ENCODE data around the gene PLEKHA7.
"Not testable (repeated sequence)": the region's sequence is repeated elsewhere in the genome, so short reads cannot be mapped to it uniquely, and the experiment has no call there.

PLEKHA7 gene

GRCh38 chr11:17000987-17001386, 13.2 kb downstream of the PLEKHA7 start:
- H3K27me3 ChIP-seq (ENCODE audit: insufficient read depth, low read length) = no peaks in the 10 kb centered on the region
- H3K9me3 ChIP-seq (ENCODE audit: low read length) = no peaks in the 10 kb centered on the region
- H2AFZ ChIP-seq (ENCODE audit: low read depth, low read length) = no peak overlapping the region
- H3K4me3 ChIP-seq (ENCODE audit: low read length) = no peak overlapping the region
- peaks cover 16% of the 10 kb centered on the region for H3K36me3 ChIP-seq (ENCODE audit: insufficient read depth, low read length)
- no peaks in the 10 kb centered on the region for H3K4me1 ChIP-seq (ENCODE audit: insufficient read depth, low read length)

DNA sequence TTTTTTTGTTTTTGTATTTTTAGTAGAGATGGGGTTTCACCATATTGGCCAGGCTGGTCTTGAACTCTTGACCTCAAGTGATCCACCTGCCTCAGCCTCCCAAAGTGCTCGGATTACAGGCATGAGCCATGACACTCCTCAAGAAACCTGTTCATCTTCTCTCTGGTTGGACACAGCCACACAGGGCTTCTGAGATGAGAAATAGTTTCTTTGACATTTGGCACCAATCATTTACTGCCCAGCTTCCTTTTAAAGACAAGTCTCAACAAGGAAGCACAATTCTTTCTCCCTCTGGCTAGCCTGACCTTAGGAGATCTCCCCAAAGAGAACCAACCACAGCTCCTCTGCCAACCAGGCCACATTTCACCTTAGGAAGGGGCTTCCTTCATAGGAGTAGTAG, 14.0 kb downstream of the PLEKHA7 start:
- not testable (repeated sequence) for H2AFZ ChIP-seq (ENCODE audit: low read depth, low read length); H3K4me3 ChIP-seq (ENCODE audit: low read length); H3K4me1 ChIP-seq (ENCODE audit: insufficient read depth, low read length); H3K27me3 ChIP-seq (ENCODE audit: insufficient read depth, low read length); H3K9me3 ChIP-seq (ENCODE audit: low read length)
- H3K36me3 ChIP-seq (ENCODE audit: insufficient read depth, low read length) = peaks cover 16% of the 10 kb centered on the region

DNA sequence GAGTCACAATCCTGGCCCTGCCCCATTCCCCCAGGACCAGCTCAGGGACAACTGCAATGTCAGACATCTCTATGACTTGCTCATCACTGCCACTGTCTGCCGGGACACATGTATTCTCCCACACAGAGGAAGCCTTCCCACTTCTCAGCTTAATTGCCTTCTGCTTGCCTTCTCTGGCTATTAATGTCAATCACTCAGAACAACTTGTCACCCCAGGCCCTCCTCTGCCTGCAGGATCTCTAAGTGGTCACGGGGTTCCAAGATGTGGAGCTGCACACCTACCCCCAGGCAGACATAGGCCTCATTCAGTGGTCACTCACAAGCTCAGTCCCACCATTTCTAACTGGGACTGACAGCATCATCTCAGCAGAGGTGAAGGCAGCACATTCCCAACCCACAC, 15.1 kb downstream of the PLEKHA7 start:
- Histone ChIP-seq H3K4me1 (ENCODE audit: insufficient read depth, low read length) (no peaks in the 10 kb centered on the region), H3K36me3 (ENCODE audit: insufficient read depth, low read length) (peaks cover 13% of the 10 kb centered on the region), H3K4me3 (ENCODE audit: low read length) (no peak overlapping the region), H3K9me3 (ENCODE audit: low read length) (no peaks in the 10 kb centered on the region), H2AFZ (ENCODE audit: low read depth, low read length) (no peak overlapping the region), H3K27me3 (ENCODE audit: insufficient read depth, low read length) (no peaks in the 10 kb centered on the region)

DNA sequence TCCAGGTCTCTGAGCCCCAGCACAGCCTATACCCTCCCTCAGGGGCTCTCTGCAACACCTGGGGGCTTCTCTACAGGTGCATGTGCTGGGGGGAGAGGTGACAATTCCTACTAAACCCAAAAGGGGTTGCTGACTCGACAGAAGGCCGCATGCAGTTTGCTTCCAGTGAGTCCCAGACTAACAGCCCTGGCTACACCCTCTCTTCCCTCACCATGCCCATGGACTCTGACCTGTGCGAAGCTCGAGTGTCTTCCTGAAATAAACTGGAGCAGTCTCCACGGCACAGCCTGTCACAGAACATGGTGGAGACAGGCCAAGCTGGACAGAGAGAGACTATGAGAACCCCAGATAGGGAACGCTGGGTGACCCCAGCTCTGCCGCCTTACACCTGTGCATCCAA, 16.6 kb downstream of the PLEKHA7 start:
- H3K9me3 ChIP-seq (ENCODE audit: low read length) = no peaks in the 10 kb centered on the region

DNA sequence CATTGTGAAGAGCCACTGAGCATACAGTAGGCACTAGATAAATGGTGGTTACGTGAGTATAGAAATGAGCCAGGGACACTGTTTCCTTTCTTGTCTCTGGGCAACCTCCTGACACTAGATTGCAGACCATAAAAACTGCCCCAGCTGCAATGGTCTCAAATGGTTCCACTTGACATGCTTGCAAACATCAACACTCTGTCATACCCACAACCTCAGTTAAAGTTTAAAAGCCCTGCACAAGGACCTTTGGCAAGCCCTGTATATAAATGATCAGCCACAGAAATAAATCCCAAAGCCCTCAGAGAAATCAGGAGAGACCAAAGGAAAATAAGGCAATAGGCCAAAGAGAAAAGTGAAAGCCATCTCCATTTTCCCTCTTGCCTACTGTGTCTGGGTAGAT, 20.7 kb downstream of the PLEKHA7 start:
- H3K27me3 ChIP-seq (ENCODE audit: insufficient read depth, low read length) = no peaks in the 10 kb centered on the region
- H3K4me1 ChIP-seq (ENCODE audit: insufficient read depth, low read length) = no peaks in the 10 kb centered on the region
- H3K36me3 ChIP-seq (ENCODE audit: insufficient read depth, low read length) = peaks cover 21% of the 10 kb centered on the region
- no peak overlapping the region for H3K4me3 ChIP-seq (ENCODE audit: low read length)
- H2AFZ ChIP-seq (ENCODE audit: low read depth, low read length) = no peak overlapping the region
- no peaks in the 10 kb centered on the region for H3K9me3 ChIP-seq (ENCODE audit: low read length)

More for the DNA sequence above, 16.6 kb downstream of the PLEKHA7 start:
- H2AFZ ChIP-seq (ENCODE audit: low read depth, low read length) = no peak overlapping the region
- H3K27me3 ChIP-seq (ENCODE audit: insufficient read depth, low read length) = no peaks in the 10 kb centered on the region
- H3K4me1 ChIP-seq (ENCODE audit: insufficient read depth, low read length) = no peaks in the 10 kb centered on the region
- no peak overlapping the region for H3K4me3 ChIP-seq (ENCODE audit: low read length)
- H3K36me3 ChIP-seq (ENCODE audit: insufficient read depth, low read length) = peaks cover 6% of the 10 kb centered on the region

DNA sequence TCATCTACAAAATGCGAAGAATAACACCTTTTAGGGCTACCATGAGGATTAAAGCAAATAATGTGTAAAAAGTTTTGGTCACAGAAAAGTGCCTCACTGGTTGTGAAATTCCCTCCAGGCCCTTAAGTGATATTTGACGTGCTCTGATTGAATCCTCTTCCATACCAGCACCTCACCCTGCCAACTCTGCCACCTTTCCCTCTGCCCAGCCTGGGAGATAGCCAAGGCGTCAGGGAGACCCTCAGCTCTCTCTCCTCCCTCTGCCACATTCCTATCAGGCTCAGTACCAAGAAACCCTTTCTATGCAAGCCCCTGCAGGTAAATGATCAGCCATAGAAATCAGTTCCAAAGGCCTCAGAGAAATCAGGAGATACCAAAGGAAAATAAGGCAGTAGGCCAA, 21.4 kb downstream of the PLEKHA7 start:
- H3K4me1 ChIP-seq (ENCODE audit: insufficient read depth, low read length) = peaks cover under 1% of the 10 kb centered on the region
- H3K27me3 ChIP-seq (ENCODE audit: insufficient read depth, low read length) = no peaks in the 10 kb centered on the region
- H3K4me3 ChIP-seq (ENCODE audit: low read length) = no peak overlapping the region
- no peaks in the 10 kb centered on the region for H3K9me3 ChIP-seq (ENCODE audit: low read length)
- no peak overlapping the region for H2AFZ ChIP-seq (ENCODE audit: low read depth, low read length)
- H3K36me3 ChIP-seq (ENCODE audit: insufficient read depth, low read length) = peaks cover 20% of the 10 kb centered on the region

DNA sequence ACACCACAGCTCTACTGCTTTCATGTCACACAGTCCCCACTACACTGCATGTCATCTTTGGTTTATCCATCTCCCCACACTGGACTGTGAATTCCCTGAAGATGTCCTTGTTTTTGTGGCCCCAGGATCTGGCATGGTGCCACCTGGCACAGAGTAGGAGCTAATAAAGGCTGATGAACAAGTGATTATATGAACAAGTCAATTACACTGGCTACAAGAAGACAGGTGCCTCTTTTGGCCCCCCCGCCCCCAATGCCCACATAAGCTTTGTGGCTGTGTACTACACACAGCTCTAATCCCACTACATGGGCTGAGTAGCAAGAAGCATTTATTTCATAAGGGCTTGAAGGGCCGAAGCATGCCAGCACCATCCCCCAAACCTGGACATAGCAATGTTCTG, 24.7 kb downstream of the PLEKHA7 start:
- Histone ChIP-seq H2AFZ (ENCODE audit: low read depth, low read length) (no peak overlapping the region), H3K27me3 (ENCODE audit: insufficient read depth, low read length) (no peaks in the 10 kb centered on the region), H3K4me1 (ENCODE audit: insufficient read depth, low read length) (peaks cover 13% of the 10 kb centered on the region), H3K4me3 (ENCODE audit: low read length) (no peak overlapping the region), H3K9me3 (ENCODE audit: low read length) (no peaks in the 10 kb centered on the region), H3K36me3 (ENCODE audit: insufficient read depth, low read length) (peaks cover 14% of the 10 kb centered on the region)

GRCh38 chr11:16987205-16987568, 27.0 kb downstream of the PLEKHA7 start:
- H3K9me3 ChIP-seq (ENCODE audit: low read length) = no peaks in the 10 kb centered on the region

GRCh38 chr11:16986434-16987204, 27.6 kb downstream of the PLEKHA7 start:
- H3K36me3 ChIP-seq (ENCODE audit: insufficient read depth, low read length) = peaks cover 8% of the 10 kb centered on the region
- no peaks in the 10 kb centered on the region for H3K9me3 ChIP-seq (ENCODE audit: low read length)
- peaks cover 35% of the 10 kb centered on the region for H3K4me1 ChIP-seq (ENCODE audit: insufficient read depth, low read length)
- no peaks in the 10 kb centered on the region for H3K27me3 ChIP-seq (ENCODE audit: insufficient read depth, low read length)
- no peak overlapping the region for H3K4me3 ChIP-seq (ENCODE audit: low read length)
- no peak overlapping the region for H2AFZ ChIP-seq (ENCODE audit: low read depth, low read length)

More at GRCh38 chr11:16987205-16987568, 27.0 kb downstream of the PLEKHA7 start:
- Histone ChIP-seq H3K4me3 (ENCODE audit: low read length) (no peak overlapping the region), H3K27me3 (ENCODE audit: insufficient read depth, low read length) (no peaks in the 10 kb centered on the region), H3K36me3 (ENCODE audit: insufficient read depth, low read length) (peaks cover 13% of the 10 kb centered on the region), H2AFZ (ENCODE audit: low read depth, low read length) (no peak overlapping the region), H3K4me1 (ENCODE audit: insufficient read depth, low read length) (peaks cover 31% of the 10 kb centered on the region)

GRCh38 chr11:16985297-16985696, 28.9 kb downstream of the PLEKHA7 start:
- Histone ChIP-seq H3K4me1 (ENCODE audit: insufficient read depth, low read length) (peaks cover 45% of the 10 kb centered on the region), H3K4me3 (ENCODE audit: low read length) (no peak overlapping the region), H3K36me3 (ENCODE audit: insufficient read depth, low read length) (peaks cover 4% of the 10 kb centered on the region), H2AFZ (ENCODE audit: low read depth, low read length) (no peak overlapping the region), H3K27me3 (ENCODE audit: insufficient read depth, low read length) (no peaks in the 10 kb centered on the region), H3K9me3 (ENCODE audit: low read length) (no peaks in the 10 kb centered on the region)

GRCh38 chr11:16984229-16984628, 30.0 kb downstream of the PLEKHA7 start:
- no peak overlapping the region for H3K4me3 ChIP-seq (ENCODE audit: low read length)
- no peaks in the 10 kb centered on the region for H3K9me3 ChIP-seq (ENCODE audit: low read length)
- no peaks in the 10 kb centered on the region for H3K27me3 ChIP-seq (ENCODE audit: insufficient read depth, low read length)
- no peak overlapping the region for H2AFZ ChIP-seq (ENCODE audit: low read depth, low read length)
- peaks cover 2% of the 10 kb centered on the region for H3K36me3 ChIP-seq (ENCODE audit: insufficient read depth, low read length)
- H3K4me1 ChIP-seq (ENCODE audit: insufficient read depth, low read length) = peaks cover 53% of the 10 kb centered on the region

DNA sequence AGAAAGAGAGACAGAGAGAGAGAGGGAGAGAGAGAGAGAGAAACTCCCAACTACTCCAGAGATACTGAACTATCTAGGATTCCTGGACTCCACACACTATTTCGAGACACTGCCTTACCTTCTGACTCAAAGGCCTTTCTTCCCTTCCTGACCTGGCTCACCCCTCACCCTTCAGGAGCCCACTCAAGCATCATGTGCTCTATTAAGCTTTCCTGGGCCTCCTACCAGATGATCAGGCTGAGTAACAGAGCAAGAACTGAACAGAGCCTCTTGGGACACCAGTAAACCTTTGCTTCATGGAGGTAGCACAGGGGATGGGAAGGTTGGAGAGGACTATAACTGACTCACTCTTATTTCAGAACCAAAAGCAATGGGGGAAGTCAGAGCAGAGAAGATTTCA, 31.4 kb downstream of the PLEKHA7 start:
- no peaks in the 10 kb centered on the region for H3K36me3 ChIP-seq (ENCODE audit: insufficient read depth, low read length)

GRCh38 chr11:16982256-16982671, 31.9 kb downstream of the PLEKHA7 start:
- H3K27me3 ChIP-seq (ENCODE audit: insufficient read depth, low read length) = no peaks in the 10 kb centered on the region
- H3K9me3 ChIP-seq (ENCODE audit: low read length) = no peaks in the 10 kb centered on the region
- H3K36me3 ChIP-seq (ENCODE audit: insufficient read depth, low read length) = no peaks in the 10 kb centered on the region
- H3K4me3 ChIP-seq (ENCODE audit: low read length) = no peak overlapping the region
- peaks cover 58% of the 10 kb centered on the region for H3K4me1 ChIP-seq (ENCODE audit: insufficient read depth, low read length)
- H2AFZ ChIP-seq (ENCODE audit: low read depth, low read length) = no peak overlapping the region

More for the DNA sequence above, 31.4 kb downstream of the PLEKHA7 start:
- no peaks in the 10 kb centered on the region for H3K9me3 ChIP-seq (ENCODE audit: low read length)
- H3K4me1 ChIP-seq (ENCODE audit: insufficient read depth, low read length) = peaks cover 63% of the 10 kb centered on the region
- H2AFZ ChIP-seq (ENCODE audit: low read depth, low read length) = no peak overlapping the region
- H3K27me3 ChIP-seq (ENCODE audit: insufficient read depth, low read length) = no peaks in the 10 kb centered on the region
- H3K4me3 ChIP-seq (ENCODE audit: low read length) = no peak overlapping the region

DNA sequence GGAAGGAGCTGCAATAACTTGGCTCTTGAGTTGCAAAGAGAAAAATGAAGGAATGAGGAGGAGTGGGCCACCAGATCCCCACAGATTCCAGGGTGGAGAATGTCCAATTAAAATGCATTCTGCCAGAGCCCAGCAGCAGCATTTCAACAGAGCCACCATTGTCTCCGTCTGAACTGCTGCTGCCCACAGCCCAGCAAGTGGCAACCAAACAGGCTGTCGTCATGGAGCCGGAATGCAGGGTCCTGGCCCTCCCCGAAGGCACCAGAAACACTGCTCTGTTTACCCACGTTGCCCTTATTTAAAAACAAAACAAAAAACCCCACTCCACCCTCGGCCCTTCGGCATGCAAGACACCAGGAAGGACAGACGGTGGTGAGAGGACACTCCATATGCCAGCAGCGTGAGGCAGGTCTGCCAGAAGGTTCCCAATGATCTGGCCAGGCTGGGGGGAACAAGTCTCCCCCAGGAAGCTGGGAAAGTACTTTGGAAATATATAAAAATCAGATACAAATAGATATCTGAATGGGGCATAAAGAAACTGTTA, 32.5 kb downstream of the PLEKHA7 start:
- no peak overlapping the region for H2AFZ ChIP-seq (ENCODE audit: low read depth, low read length)
- no peaks in the 10 kb centered on the region for H3K9me3 ChIP-seq (ENCODE audit: low read length)
- no peaks in the 10 kb centered on the region for H3K36me3 ChIP-seq (ENCODE audit: insufficient read depth, low read length)
- no peak overlapping the region for H3K4me3 ChIP-seq (ENCODE audit: low read length)
- peaks cover 57% of the 10 kb centered on the region for H3K4me1 ChIP-seq (ENCODE audit: insufficient read depth, low read length)
- H3K27me3 ChIP-seq (ENCODE audit: insufficient read depth, low read length) = no peaks in the 10 kb centered on the region
